Measurements from ENCODE around the gene THUMPD3. TPM values are rescaled to one million over a fixed set of nuclear protein-coding genes. Genes with fewer than 3 reads are reported as not detected.

The THUMPD3 gene, protein sequence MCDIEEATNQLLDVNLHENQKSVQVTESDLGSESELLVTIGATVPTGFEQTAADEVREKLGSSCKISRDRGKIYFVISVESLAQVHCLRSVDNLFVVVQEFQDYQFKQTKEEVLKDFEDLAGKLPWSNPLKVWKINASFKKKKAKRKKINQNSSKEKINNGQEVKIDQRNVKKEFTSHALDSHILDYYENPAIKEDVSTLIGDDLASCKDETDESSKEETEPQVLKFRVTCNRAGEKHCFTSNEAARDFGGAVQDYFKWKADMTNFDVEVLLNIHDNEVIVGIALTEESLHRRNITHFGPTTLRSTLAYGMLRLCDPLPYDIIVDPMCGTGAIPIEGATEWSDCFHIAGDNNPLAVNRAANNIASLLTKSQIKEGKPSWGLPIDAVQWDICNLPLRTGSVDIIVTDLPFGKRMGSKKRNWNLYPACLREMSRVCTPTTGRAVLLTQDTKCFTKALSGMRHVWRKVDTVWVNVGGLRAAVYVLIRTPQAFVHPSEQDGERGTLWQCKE
- 19.0 and 22.2 TPM in 2 replicates for total RNA-seq

DNA sequence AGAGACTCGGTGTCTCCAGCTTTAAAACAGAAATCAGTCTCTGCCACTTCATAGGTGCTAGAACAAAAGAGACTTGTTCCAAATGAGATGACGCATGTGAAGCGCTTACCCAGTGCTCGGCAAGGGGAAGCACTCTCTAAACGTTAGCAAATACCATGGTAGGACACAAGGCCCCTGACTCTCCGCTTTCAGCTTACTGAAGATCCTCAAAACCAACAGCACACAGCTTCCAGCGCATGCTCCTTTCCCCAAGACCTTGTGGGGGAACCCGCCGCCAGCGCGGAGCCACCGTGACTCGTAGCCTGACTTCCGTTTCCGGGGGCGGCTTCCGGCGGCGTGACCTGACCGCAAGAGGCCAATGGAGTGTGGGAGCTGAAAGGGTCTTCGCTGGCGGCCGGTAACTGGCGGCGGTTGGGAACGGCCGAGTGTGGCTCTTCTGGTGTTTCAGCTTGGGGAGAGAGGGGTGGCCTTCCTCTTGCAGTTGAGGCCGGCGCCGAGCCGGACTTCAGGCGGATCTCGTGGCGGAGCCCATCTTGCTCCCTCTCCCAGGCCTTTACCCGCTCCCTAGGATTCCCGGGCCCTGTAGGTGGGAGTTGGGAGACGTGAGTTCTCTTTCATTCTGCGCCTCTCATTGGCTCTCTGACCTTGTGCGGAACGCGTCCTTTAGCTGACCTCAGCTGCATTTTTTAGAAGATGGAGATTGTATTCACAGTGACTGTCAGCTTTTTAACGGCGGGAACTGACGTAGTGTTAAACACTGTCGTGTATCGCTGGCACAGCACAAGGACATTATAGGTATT, at the start of gene THUMPD3:
THUMPD3 (plus strand) TSS at position 324 of the 800 bp plus-strand sequence. CDS start 2,015 bp downstream, outside the sequence.

DNA sequence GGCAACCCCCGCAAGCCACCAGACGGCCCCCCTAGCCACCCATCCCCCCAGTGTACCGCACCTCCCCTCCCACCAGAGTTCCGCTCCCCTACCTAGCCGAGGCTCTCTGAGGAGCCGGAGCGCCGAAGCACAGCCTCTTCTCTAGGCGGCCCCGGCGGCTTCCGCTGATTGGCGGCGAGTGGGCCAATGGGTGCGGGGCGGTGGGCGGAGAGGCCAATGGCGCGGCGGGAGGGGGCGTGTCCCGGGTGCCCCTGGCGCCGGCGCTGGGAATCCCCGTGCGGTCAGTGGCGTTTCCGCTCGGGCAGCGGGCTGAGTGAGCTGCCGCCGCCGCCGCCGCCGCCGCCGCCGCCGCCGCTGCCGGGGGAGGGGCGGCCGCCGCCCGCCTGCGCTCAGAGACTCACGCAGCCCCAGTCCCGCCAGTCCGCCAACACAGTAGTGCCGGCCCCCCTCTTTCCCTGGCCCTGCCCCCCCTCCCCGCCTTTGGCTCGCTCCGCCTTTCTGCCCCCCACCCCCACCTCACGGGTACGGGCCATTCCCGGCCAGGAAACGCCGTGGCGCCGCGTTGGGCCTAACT, 34.6 kb downstream of the THUMPD3 start, which contains the start of gene SETD5:
SETD5 (plus strand) TSS at position 284 of the 574 bp plus-strand sequence. CDS start 31,324 bp downstream, outside the sequence.

Other genes with a start within 250 kb of the THUMPD3 start
- 0.29 and 0.98 TPM in 2 replicates for gene SRGAP3, start 113.4 kb upstream of the THUMPD3 start, total RNA-seq
- 124 and 130 TPM in 2 replicates for gene SETD5, start 34.6 kb downstream of the THUMPD3 start, total RNA-seq
- gene LHFPL4, start 190.8 kb downstream of the THUMPD3 start, total RNA-seq: under 0.01 TPM in 1 of 2 replicates, not detected in the other